Astrocyte (in vitro differentiated cells and primary cell): ENCODE results near the gene CCDC91. TPM values are rescaled to one million over a fixed set of nuclear protein-coding genes. Genes with fewer than 3 reads are reported as not detected.

Experiments
- DNase-seq: peaks from one replicate; pipeline ENCODE4 v3.0.0-alpha.2; 2010; ENCODE audit warnings: low read depth
- FAIRE-seq: peaks from 2 replicates; lab custom pipeline; 2011; peaks lifted over from hg19 to GRCh38; lab: Jason Lieb, UNC
- H2AFZ ChIP-seq: 2 replicates; pipeline ENCODE4 v1.6.0; 2012; ENCODE audit warnings: low read depth, low read length, inconsistent platforms
- H3K27ac ChIP-seq: 2 replicates; pipeline ENCODE4 v1.5.1; 2011; ENCODE audit warnings: low read depth, low read length, inconsistent platforms
- H3K27me3 ChIP-seq: 2 replicates; pipeline ENCODE4 v1.6.0; 2011; ENCODE audit warnings: low read length, inconsistent platforms; ENCODE audit not compliant: insufficient read depth
- H3K36me3 ChIP-seq: 2 replicates; pipeline ENCODE4 v1.5.1; 2011; ENCODE audit warnings: low read length, inconsistent platforms; ENCODE audit not compliant: insufficient read depth
- H3K4me1 ChIP-seq: 2 replicates; pipeline ENCODE4 v1.5.1; 2011; ENCODE audit warnings: low read length, inconsistent platforms; ENCODE audit not compliant: insufficient read depth
- H3K4me2 ChIP-seq: 2 replicates; pipeline ENCODE4 v1.6.0; 2012; ENCODE audit warnings: low read length, inconsistent platforms
- H3K4me3 ChIP-seq: 2 replicates; pipeline ENCODE4 v1.5.1; 2011; ENCODE audit warnings: low read depth, mild to moderate bottlenecking, low read length, inconsistent platforms; ENCODE audit not compliant: insufficient read depth
- H3K79me2 ChIP-seq: 2 replicates; pipeline ENCODE4 v1.6.0; 2012; ENCODE audit warnings: mild to moderate bottlenecking, low read length, inconsistent platforms; ENCODE audit not compliant: insufficient read depth
- H3K9ac ChIP-seq: 2 replicates; pipeline ENCODE4 v1.6.0; 2012; ENCODE audit warnings: mild to moderate bottlenecking, low read length, inconsistent platforms
- H3K9me3 ChIP-seq: 2 replicates; pipeline ENCODE4 v1.5.1; 2012; ENCODE audit warnings: low read depth, mild to moderate bottlenecking, low read length, inconsistent platforms; ENCODE audit not compliant: insufficient read depth
- H4K20me1 ChIP-seq: 2 replicates; pipeline ENCODE4 v1.6.0; 2012; ENCODE audit warnings: low read length, inconsistent platforms; ENCODE audit not compliant: insufficient read depth
- H3K27ac Mint-ChIP-seq: one replicate; pipeline ENCODE4 v1.8.0; 2021; ENCODE audit warnings: mild to moderate bottlenecking, mixed read lengths; ENCODE audit not compliant: unreplicated experiment
- H3K27me3 Mint-ChIP-seq: one replicate; pipeline ENCODE4 v1.8.0; 2021; ENCODE audit warnings: low read depth, mixed read lengths; ENCODE audit not compliant: unreplicated experiment
- H3K36me3 Mint-ChIP-seq: one replicate; pipeline ENCODE4 v1.8.0; 2021; ENCODE audit warnings: low read depth, mixed read lengths; ENCODE audit not compliant: unreplicated experiment
- H3K4me1 Mint-ChIP-seq: one replicate; pipeline ENCODE4 v1.8.0; 2021; ENCODE audit warnings: low read depth, mixed read lengths; ENCODE audit not compliant: unreplicated experiment
- H3K4me3 Mint-ChIP-seq: one replicate; pipeline ENCODE4 v1.8.0; 2021; ENCODE audit warnings: mild to moderate bottlenecking, moderate library complexity, mixed read lengths; ENCODE audit not compliant: unreplicated experiment
- H3K9me3 Mint-ChIP-seq: one replicate; pipeline ENCODE4 v1.8.0; 2021; ENCODE audit warnings: mild to moderate bottlenecking, mixed read lengths; ENCODE audit not compliant: unreplicated experiment
- CTCF ChIP-seq: IDR thresholded peaks from 2 replicates; pipeline ENCODE4 v1.5.1; 2011; ENCODE audit warnings: low read depth, mild to moderate bottlenecking, inconsistent platforms, low read length, moderate library complexity; ENCODE audit not compliant: insufficient read depth
- EZH2 ChIP-seq: IDR thresholded peaks from 2 replicates; pipeline ENCODE4 v1.6.1; 2012; ENCODE audit warnings: mild to moderate bottlenecking, low read length, inconsistent platforms; ENCODE audit not compliant: insufficient read depth
- total RNA-seq: library from RNA; stranded (reverse); gene quantifications from 2 replicates; pipeline ENCODE4 v1.2.1, GENCODE V29; 2021

The CCDC91 gene
- total RNA-seq, 1 donor from 2014 or later: 19.3 TPM

GRCh38 chr12:28215021-28215420 lies 24.8 kb downstream of the CCDC91 start:
- Histone ChIP-seq H4K20me1 (no peaks in the 10 kb centered on the region), H3K79me2 (peaks cover 9% of the 10 kb centered on the region), H3K27ac (no peak overlapping the region), H3K27me3 (no peaks in the 10 kb centered on the region), H3K4me2 (no peak overlapping the region), H3K9ac (no peak overlapping the region), H3K9me3 (no peaks in the 10 kb centered on the region), H3K4me1 (no peaks in the 10 kb centered on the region), H2AFZ (no peak overlapping the region), H3K36me3 (peaks cover 3% of the 10 kb centered on the region), H3K4me3 (no peak overlapping the region)
- peaks cover 2% of the 10 kb centered on the region for H3K9me3 Mint-ChIP-seq
- DNase-seq (no peak), FAIRE-seq (no peak)
- H3K36me3 Mint-ChIP-seq: peaks cover 4% of the 10 kb centered on the region
- no peak overlapping the region for H3K27ac Mint-ChIP-seq
- H3K4me1 Mint-ChIP-seq: no peaks in the 10 kb centered on the region
- no peak for TF ChIP-seq EZH2
- no peak for TF ChIP-seq CTCF
- no peaks in the 10 kb centered on the region for H3K27me3 Mint-ChIP-seq
- H3K4me3 Mint-ChIP-seq: no peak overlapping the region

- no peak overlapping the region for H3K4me3 ChIP-seq
Measured at GRCh38 chr12:28216016-28216415, 25.8 kb downstream of the CCDC91 start.

More at GRCh38 chr12:28216016-28216415, 25.8 kb downstream of the CCDC91 start:
- Mint-ChIP-seq H3K4me1 (no peaks in the 10 kb centered on the region), H3K4me3 (no peak overlapping the region), H3K27me3 (no peaks in the 10 kb centered on the region), H3K36me3 (peaks cover 4% of the 10 kb centered on the region), H3K9me3 (no peaks in the 10 kb centered on the region), H3K27ac (no peak overlapping the region)
- H3K9me3 ChIP-seq: no peaks in the 10 kb centered on the region
- DNase-seq (peak; percentile 6), FAIRE-seq (no peak)
- H3K4me2 ChIP-seq: no peak overlapping the region
- no peak overlapping the region for H3K9ac ChIP-seq
- no peaks in the 10 kb centered on the region for H3K4me1 ChIP-seq
- H2AFZ ChIP-seq: no peak overlapping the region
- H3K27me3 ChIP-seq: no peaks in the 10 kb centered on the region
- H4K20me1 ChIP-seq: no peaks in the 10 kb centered on the region
- H3K36me3 ChIP-seq: peaks cover 1% of the 10 kb centered on the region
- no peak for TF ChIP-seq CTCF
- TF ChIP-seq EZH2: no peak
- H3K27ac ChIP-seq: no peak overlapping the region
- H3K79me2 ChIP-seq: peaks cover 9% of the 10 kb centered on the region
